Heart left ventricle (tissue), 16 donors: ENCODE measurements around the gene UBE2V1. TPM values are rescaled to one million over a fixed set of nuclear protein-coding genes. Genes with fewer than 3 reads are reported as not detected.
A peak's percentile ranks its signal among the peaks of the same experiment; 100 is the strongest.

ENCODE experiments used
- ATAC-seq, 4 donors: fragments of 200-7000 bp; cut with Tn5 transposase; one replicate each; pipeline ENCODE4 v1.9.1; 2020 to 2022; ENCODE audit warnings: moderate library complexity in 4 of 4, mild to moderate bottlenecking in 3 of 4, moderate number of reproducible peaks in 1 of 4
- DNase-seq, 5 donors: peaks; one replicate each; pipeline ENCODE4 v3.0.0-alpha.2; 2020
- H3K27ac ChIP-seq, 12 donors: fragments of 200-600 bp; sonication (generic) in 4 of 12; one replicate each; pipeline versions ENCODE4 v1.5.0 to v1.8.0; 2016 to 2022; ENCODE audit warnings: mild to moderate bottlenecking in 2 of 12
- H3K27me3 ChIP-seq, 9 donors: fragments of 200-600 bp; sonication (generic) in 2 of 9; one replicate each; pipeline versions ENCODE4 v1.5.1 to v1.8.0; 2016 to 2022; ENCODE audit warnings: mild to moderate bottlenecking in 3 of 9
- H3K36me3 ChIP-seq, 9 donors: fragments of 200-600 bp; sonication (generic) in 2 of 9; one replicate each; pipeline versions ENCODE4 v1.5.0 to v1.8.0; 2018 to 2022; ENCODE audit warnings: mild to moderate bottlenecking in 2 of 9
- H3K4me1 ChIP-seq, 12 donors: fragments of 200-600 bp; sonication (generic) in 4 of 12; one replicate each; pipeline versions ENCODE4 v1.5.0 to v1.8.0; 2016 to 2022; ENCODE audit warnings: mild to moderate bottlenecking in 3 of 12
- H3K4me3 ChIP-seq, 12 donors: fragments of 200-600 bp; sonication (generic) in 4 of 12; one replicate each; pipeline versions ENCODE4 v1.5.0 to v1.8.0; 2017 to 2022; ENCODE audit warnings: mild to moderate bottlenecking in 9 of 12, moderate library complexity in 4 of 12
- H3K9me3 ChIP-seq, 12 donors: fragments of 200-600 bp; sonication (generic) in 4 of 12; one replicate each; pipeline versions ENCODE4 v1.5.0 to v1.8.0; 2016 to 2022; ENCODE audit warnings: mild to moderate bottlenecking in 1 of 12
- POLR2A ChIP-seq, 2 donors: fragments of 450-650 bp; IDR thresholded peaks; one replicate each; pipeline ENCODE4 v1.6.1; 2017; ENCODE audit warnings: antibody characterized with exemption in 2 of 2, mild to moderate bottlenecking in 2 of 2, moderate library complexity in 2 of 2
- WGBS, 4 donors: extraction: QIAGEN DNeasy Blood & Tissue Kit in 2 of 4; methylation state at CpG; one replicate each; pipeline versions ENCODE4 v1.1.5 to v1.1.7; 2013 to 2018; 5-methylcytosine and 5-hydroxymethylcytosine counted together
- intact Hi-C, 10 donors: fragments of 100-400 bp; cut with DNase I; formaldehyde crosslinking; loops; one replicate each; pipeline versions ENCODE4 v1.11.1 to v1.14.2; 2022
- polyA plus RNA-seq, 2 donors: library from polyadenylated mRNA; stranded (reverse); fragments of 200-250 nt; gene quantifications; one replicate each; pipeline ENCODE4 v1.2.3, GENCODE V29; 2013
- total RNA-seq, 9 donors: library from RNA; depleted of rRNA in 2 of 9; stranded (reverse); fragments of >200 nt in 2 of 9; fragmentation: NEBNext Ultra II Directional in 3 of 9; extraction: Animal tissue kit (Norgen Biotek cat#: 25700) in 3 of 9; gene quantifications; one replicate each; pipeline versions ENCODE4 v1.1.0 to v1.2.4, GENCODE V29; 2016 to 2023
- TF ChIP-seq, protein P1 (sequence below), 12 donors: fragments of 200-600 bp; sonication (generic) in 4 of 12; IDR thresholded peaks; one replicate each; pipeline versions ENCODE4 v1.5.0 to v1.8.0; 2018 to 2022; ENCODE audit warnings: antibody characterized with exemption in 12 of 12, mild to moderate bottlenecking in 5 of 12
- donor health status: ischemic (EF 13 %, LVEDD 7.1; RV severe dilation, severe dysfunction).
- donor health status: healthy with polysubstance abuse.
- donor health status: DM: no; HTN: yes; CAD: no.
- donor health status: DM: no; HTN: no; CAD: no.
- donor health status: ischemic (EF 25% LVEDD 6.9; RV normal size, moderate dysfunction).
- donor health status: ischemic (EF 25% LVEDD 5.7; RV mildly dilated, moderate dysfunction).
- donor health status: healthy.
- donor health status: DM: yes; HTN: yes; CAD: no.
- donor health status: ischemic (EF 35%, LVEDD 5.7; RV mildly dilated, moderate dysfunction).
- donor health status: nonischemic (EF 11% LVEDD 7.7; RV severe dilation, severe dysfunction).
- donor health status: DM: yes; HTN: yes; CAD: no.
- donor health status: PGD.
- donor health status: ischemic (EF 29% LVEDD 5.4; RV normal size, mild dysfunction).
- donor health status: nonischemic (EF 23%, LVEDD 6.1; RV moderate dilation, normal function).

The UBE2V1 gene
- total and polyA plus RNA-seq, 11 donors, result 54.2 to 105 (median 78.5) TPM

DNA sequence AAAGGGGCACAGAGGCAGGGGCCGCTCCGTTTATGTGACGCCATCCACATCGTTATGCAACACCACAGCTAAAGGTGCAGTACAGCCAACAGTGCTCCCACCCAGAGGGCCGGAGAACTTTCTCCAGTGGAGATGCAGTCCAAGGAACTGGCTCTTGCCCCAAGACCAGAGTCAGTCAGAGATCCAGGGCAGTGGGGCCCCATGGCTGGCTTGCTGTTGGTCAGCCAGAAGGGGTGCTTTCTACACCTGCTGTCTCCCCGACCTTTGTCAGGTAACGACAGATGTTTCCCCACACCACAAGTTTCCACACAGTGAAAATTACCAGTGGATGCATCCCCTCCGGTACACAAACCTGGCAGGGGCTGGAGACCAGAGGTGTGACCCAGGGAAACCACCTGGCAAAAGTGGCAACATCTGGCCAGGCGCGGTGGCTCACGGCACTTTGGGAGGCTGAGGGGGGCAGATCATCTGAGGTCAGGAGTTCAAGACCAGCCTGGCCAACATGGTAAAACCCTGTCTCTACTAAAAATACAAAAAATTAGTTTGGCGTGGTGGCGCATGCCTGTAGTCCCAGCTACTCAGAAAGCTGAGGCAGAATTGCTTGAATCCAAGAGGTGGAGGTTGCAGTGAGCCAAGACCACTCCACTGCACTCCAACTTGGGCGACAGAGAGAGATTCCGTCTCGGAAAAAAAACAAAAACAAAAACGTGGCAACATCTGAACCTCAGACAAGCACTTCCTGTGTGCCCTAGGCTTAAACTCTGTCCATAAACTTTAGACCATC is 34.9 kb downstream of the UBE2V1 start:
- peak in 1 of 5 donors; percentile 37 for DNase-seq
- Histone ChIP-seq H3K27me3 (no peaks in the 10 kb centered on the region), H3K4me1 (peaks cover 0 to 48% (median 7%) of the 10 kb centered on the region in 12 donors), H3K4me3 (no peak overlapping the region), H3K27ac (peak overlapping the region in 1 of 12 donors; percentile 54), H3K9me3 (no peaks in the 10 kb centered on the region), H3K36me3 (peaks cover 0 to 22% (median 18%) of the 10 kb centered on the region in 9 donors)
- intact Hi-C loops, result loop anchor here in 1 of 10 donors (5.0 kb wide), 1 partner anchor 89 kb away; no protein-coding TSS in a partner anchor
- no peak for ATAC-seq
- TF ChIP-seq POLR2A (IDR thresholded peaks at IDR 0.05), result no peak
- TF ChIP-seq, protein P1, sequence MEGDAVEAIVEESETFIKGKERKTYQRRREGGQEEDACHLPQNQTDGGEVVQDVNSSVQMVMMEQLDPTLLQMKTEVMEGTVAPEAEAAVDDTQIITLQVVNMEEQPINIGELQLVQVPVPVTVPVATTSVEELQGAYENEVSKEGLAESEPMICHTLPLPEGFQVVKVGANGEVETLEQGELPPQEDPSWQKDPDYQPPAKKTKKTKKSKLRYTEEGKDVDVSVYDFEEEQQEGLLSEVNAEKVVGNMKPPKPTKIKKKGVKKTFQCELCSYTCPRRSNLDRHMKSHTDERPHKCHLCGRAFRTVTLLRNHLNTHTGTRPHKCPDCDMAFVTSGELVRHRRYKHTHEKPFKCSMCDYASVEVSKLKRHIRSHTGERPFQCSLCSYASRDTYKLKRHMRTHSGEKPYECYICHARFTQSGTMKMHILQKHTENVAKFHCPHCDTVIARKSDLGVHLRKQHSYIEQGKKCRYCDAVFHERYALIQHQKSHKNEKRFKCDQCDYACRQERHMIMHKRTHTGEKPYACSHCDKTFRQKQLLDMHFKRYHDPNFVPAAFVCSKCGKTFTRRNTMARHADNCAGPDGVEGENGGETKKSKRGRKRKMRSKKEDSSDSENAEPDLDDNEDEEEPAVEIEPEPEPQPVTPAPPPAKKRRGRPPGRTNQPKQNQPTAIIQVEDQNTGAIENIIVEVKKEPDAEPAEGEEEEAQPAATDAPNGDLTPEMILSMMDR (IDR thresholded peaks at IDR 0.05), result no peak
- 65 to 74% (median 67%) methylated on average over 17 of the region's 17 CpGs for WGBS, 4 donors

DNA sequence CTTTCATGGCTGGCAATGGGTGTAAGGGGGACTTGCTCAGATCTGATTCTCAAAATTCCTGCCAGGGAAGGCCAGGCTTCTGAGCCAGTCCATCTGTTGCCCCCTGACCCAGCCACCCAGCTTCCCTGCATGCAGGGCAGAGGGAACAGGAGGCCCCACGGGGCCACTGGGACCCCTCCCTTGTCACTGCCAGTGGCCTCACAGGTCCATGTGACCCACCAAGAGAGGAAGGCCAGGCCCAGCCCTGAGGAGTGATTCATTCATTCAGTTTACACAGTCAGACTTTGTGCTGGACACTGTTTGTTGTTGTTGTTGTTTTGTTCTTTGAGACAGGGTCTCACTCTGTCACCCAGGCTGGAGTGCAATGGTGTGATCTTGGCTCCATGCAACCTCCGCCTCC is 39.5 kb downstream of the UBE2V1 start:
- Histone ChIP-seq H3K27me3 (no peaks in the 10 kb centered on the region), H3K27ac (no peak overlapping the region), H3K9me3 (no peaks in the 10 kb centered on the region), H3K4me3 (no peak overlapping the region), H3K36me3 (no peaks in the 10 kb centered on the region), H3K4me1 (peaks cover 0 to 32% (median 10%) of the 10 kb centered on the region in 12 donors)
- WGBS, 4 donors, result 84 to 93% (median 89%) methylated on average over 1 to 2 of the region's 2 CpGs
- DNase-seq (peak in 3 of 5 donors; percentile 17 to 46 (median 21)), ATAC-seq (no peak)
- intact Hi-C loops, result no loop called here
- no peak for TF ChIP-seq POLR2A (IDR thresholded peaks at IDR 0.05)
- TF ChIP-seq, protein P1 (IDR thresholded peaks at IDR 0.05), result no peak

DNA sequence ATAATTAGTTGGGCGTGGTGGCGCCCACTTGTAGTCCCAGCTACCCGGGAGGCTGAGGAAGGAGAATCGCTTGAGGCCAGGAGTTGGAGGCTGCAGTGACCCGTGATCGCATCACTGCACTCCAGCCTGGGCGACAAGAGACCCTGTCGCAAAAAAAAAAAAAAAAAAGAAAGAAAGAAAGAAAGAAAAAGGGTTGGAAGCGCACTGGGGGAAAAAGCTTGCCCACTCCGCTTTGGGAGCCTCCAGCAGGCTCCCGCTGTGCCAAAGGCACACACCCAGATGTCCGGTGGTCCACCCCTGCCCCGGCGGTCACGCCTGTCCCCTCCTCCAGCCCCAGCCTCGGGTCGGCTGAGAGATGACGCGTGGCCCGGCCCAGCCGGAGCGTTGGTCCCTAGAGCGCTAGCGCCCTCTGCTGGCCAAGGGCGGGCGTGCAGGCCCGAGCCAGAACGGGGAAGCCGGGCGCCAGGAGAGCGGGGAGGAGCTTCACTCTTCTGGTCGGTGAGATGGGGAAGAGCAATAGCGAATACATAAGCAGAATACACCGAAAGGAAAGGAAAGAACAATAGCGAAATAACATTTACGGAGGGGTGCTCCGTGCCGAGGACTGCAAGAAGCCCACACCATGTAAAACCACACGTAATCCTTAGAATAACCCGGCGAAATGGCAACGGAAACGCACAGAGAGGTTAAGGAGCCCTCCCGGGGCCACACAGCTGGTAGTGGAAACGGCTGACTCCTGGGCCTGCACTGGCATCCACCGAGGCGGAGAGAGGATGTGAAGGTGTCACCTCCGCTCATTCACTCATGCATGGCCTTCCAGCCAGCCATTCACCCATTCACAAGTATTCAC is 41.7 kb downstream of the UBE2V1 start:
- DNase-seq, result peak; percentile 88 to 96 (median 90)
- peak overlapping the region in 9 of 12 donors; percentile 30 to 50 (median 43) for H3K4me3 ChIP-seq
- H3K4me1 ChIP-seq, result peaks cover 0 to 23% (median 8%) of the 10 kb centered on the region in 12 donors
- ATAC-seq, result peak; percentile 72 to 96 (median 92)
- no peak for TF ChIP-seq POLR2A (IDR thresholded peaks at IDR 0.05)
- TF ChIP-seq, protein P1 (IDR thresholded peaks at IDR 0.05), result peak; percentile 99 to 100 (median 100)
- no peaks in the 10 kb centered on the region for H3K27me3 ChIP-seq
- intact Hi-C loops, result loop anchor here (1.0 to 2.0 kb wide), 4 partner anchors 88 to 92 kb away; partner anchors contain the start of gene SNAI1 (in 1 of the 10)
- H3K27ac ChIP-seq, result no peak overlapping the region
- WGBS, 4 donors, result 11 to 13% (median 13%) methylated on average over 46 to 48 of the region's 48 CpGs
- no peaks in the 10 kb centered on the region for H3K9me3 ChIP-seq
- no peaks in the 10 kb centered on the region for H3K36me3 ChIP-seq
